HG03432 (cell line): ENCODE measurements around the gene HOXD8.

Source experiments
- ATAC-seq: cut with Tn5 transposase; IDR thresholded peaks from one replicate; pipeline ENCODE4 v1.9.1; 2021; ENCODE audit warnings: mild to moderate bottlenecking, moderate library complexity; ENCODE audit not compliant: unreplicated experiment

The HOXD8 gene

GRCh38 chr2:176128982-176129796 lies at the start of gene HOXD8:
HOXD8 (plus strand) TSS chr2:176129705; CDS start chr2:176130367, 662 bp downstream.
- ATAC-seq, result no peak

GRCh38 chr2:176079831-176080539 lies 49.5 kb upstream of the HOXD8 start:
- ATAC-seq, result no peak

GRCh38 chr2:176080540-176081375 lies 48.7 kb upstream of the HOXD8 start:
- no peak for ATAC-seq

GRCh38 chr2:176081376-176081836 lies 48.1 kb upstream of the HOXD8 start:
- ATAC-seq, result no peak

- ATAC-seq, result no peak
Observed at GRCh38 chr2:176081837-176082524, 47.5 kb upstream of the HOXD8 start.

GRCh38 chr2:176082525-176082823 lies 47.0 kb upstream of the HOXD8 start:
- ATAC-seq, result no peak

- ATAC-seq, result no peak
Observed at GRCh38 chr2:176082824-176083751, 46.4 kb upstream of the HOXD8 start.

GRCh38 chr2:176083796-176084261 lies 45.7 kb upstream of the HOXD8 start, which contains the start of gene EVX2:
EVX2 (minus strand) TSS chr2:176083962; CDS start chr2:176083776, 186 bp downstream.
- ATAC-seq, result no peak

- no peak for ATAC-seq
Observed at GRCh38 chr2:176084611-176085119, 44.8 kb upstream of the HOXD8 start.

- no peak for ATAC-seq
Observed at GRCh38 chr2:176085120-176085788, 44.3 kb upstream of the HOXD8 start.

- no peak for ATAC-seq
Observed at GRCh38 chr2:176085861-176086771, 43.4 kb upstream of the HOXD8 start.

- no peak for ATAC-seq
Observed at GRCh38 chr2:176087330-176088047, 42.0 kb upstream of the HOXD8 start.

GRCh38 chr2:176088048-176088936 lies 41.2 kb upstream of the HOXD8 start:
- peak; percentile 82 for ATAC-seq

- ATAC-seq, result no peak
Observed at GRCh38 chr2:176088937-176089842, 40.3 kb upstream of the HOXD8 start.

- ATAC-seq, result no peak
Observed at GRCh38 chr2:176089843-176090395, 39.6 kb upstream of the HOXD8 start.
